Stimulated activated CD4-positive, alpha-beta T cell treated with anti-CD3 and anti-CD28 coated beads, Interleukin-1b, Interleukin-23, amount 100 ng/mL, for 24 hours (primary cell): ENCODE results near the gene TAS2R10.

Experiments used
- DNase-seq, 4 experiments: peaks; one replicate each; pipeline ENCODE4 v3.0.0-alpha.2; 2020; ENCODE audit warnings: low read depth in 4 of 4, low spot score in 1 of 4

Gene TAS2R10

GRCh38 chr12:10783252-10783651, 42.9 kb downstream of the TAS2R10 start:
- DNase-seq = no peak

GRCh38 chr12:10779103-10779502, 47.1 kb downstream of the TAS2R10 start:
- DNase-seq = no peak
